GM18907 (cell line): ENCODE measurements around the gene FEN1.

ENCODE experiments used
- ATAC-seq: cut with Tn5 transposase; IDR thresholded peaks from one replicate; pipeline ENCODE4 v1.9.1; 2021; ENCODE audit warnings: mild to moderate bottlenecking, moderate library complexity; ENCODE audit not compliant: unreplicated experiment

Gene FEN1

GRCh38 chr11:61774411-61774810, 18.3 kb upstream of the FEN1 start:
- no peak for ATAC-seq

GRCh38 chr11:61775106-61775505, 17.6 kb upstream of the FEN1 start:
- ATAC-seq = no peak

DNA sequence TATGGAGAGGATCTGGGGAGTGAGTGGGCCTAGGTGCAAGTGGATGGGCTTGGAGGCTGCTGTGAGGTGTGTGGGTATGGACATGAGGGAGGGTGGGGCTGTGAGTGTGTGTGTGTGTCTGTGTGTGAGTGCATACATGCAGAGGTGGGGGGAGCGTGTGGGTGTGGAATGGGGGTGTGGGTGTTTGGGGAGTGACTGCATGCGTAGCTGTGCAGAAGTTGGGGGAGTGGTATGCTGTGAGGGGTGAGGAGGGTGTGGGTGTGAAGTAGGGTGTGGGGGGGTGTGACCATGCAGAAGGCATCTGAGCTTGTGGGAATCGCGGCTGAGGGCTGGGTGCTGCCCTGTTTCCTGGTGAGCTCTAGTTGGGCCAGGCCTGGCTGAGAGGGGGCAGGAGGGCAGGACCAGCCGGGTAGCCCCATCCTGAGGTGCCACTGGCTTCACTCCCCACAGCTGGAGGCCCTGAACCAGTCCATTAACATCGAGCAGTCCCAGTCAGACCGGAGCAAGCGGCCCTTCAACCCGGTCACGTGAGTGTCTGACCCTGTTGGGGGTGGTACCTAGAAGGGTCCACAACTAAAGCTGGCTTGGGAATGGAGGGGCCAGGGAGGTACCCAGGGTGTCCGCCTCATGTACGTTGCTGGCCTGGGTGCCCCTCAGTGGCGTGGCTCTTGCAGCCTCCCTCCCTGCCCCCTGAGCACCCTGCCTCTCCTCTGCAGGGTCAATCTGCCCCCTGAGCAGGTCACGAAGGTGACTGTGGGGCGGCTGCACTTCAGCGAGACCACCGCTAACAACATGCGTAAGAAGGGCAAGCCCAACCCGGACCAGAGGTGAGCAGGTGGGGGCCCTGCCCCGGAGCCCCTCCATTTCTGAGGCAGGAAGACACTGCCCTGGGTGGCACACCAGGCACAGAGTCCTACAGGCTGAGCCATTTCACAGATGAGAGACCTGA, 16.8 kb upstream of the FEN1 start:
- ATAC-seq = no peak

DNA sequence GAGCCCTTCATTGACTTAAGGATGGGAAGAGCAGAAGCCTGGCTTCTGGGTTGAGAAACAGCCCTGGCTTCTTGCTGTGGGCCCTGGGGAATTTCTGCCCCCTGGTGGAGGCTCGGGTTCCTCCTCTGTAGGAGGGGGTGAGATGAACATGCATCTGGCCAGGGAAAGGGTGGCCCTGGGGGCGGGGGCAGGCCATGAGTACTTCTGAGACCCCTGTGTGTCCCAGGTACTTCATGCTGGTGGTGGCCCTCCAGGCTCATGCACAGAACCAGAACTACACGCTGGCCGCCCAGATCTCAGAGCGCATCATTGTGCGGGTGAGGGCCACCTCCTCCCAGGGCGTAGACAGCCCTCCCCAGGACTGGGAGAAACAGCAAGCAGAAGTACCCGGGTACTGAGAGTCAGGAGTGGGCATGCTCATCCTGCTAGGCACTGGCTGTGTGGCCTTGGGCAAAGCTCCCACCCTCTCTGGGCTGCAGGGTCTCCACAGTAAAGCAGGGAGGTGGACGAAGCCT, 16.1 kb upstream of the FEN1 start:
- no peak for ATAC-seq

DNA sequence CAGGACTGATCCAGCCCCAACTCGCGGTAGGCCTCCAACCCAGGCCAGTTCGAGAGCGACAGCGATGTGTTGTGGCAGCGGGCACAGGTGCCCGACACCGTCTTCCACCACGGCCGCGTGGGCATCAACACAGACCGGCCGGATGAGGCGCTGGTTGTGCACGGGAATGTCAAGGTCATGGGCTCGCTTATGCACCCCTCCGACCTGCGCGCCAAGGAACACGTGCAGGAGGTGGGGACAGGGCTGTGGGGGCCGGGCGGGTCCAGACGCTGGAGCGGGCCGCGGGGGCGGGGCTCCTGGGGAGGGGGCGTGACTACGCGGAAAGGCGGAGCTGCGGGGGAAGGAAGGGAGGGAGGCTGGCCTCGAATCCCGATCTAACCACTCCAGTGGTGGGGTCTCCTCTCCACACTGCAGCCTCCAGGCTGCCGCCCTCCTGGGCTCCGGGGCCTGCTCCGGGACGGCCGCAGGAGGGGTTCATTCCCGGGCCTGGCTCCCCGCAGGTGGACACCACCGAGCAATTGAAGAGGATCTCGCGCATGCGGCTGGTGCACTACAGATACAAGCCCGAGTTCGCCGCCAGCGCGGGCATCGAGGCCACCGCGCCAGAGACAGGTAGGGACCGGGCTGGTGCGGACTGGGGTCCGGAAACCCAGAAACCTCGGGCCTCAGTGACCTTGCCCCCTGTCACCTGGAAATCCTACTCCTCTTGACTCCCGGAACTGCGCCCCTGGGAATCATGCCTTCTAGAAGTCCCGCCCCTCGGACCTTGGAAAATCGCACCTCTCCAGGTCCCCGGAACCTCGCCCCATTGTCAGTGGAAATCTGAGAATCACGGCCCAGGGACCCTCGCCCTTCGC, 15.2 kb upstream of the FEN1 start:
- no peak for ATAC-seq

GRCh38 chr11:61778357-61778886, 14.3 kb upstream of the FEN1 start:
- no peak for ATAC-seq

DNA sequence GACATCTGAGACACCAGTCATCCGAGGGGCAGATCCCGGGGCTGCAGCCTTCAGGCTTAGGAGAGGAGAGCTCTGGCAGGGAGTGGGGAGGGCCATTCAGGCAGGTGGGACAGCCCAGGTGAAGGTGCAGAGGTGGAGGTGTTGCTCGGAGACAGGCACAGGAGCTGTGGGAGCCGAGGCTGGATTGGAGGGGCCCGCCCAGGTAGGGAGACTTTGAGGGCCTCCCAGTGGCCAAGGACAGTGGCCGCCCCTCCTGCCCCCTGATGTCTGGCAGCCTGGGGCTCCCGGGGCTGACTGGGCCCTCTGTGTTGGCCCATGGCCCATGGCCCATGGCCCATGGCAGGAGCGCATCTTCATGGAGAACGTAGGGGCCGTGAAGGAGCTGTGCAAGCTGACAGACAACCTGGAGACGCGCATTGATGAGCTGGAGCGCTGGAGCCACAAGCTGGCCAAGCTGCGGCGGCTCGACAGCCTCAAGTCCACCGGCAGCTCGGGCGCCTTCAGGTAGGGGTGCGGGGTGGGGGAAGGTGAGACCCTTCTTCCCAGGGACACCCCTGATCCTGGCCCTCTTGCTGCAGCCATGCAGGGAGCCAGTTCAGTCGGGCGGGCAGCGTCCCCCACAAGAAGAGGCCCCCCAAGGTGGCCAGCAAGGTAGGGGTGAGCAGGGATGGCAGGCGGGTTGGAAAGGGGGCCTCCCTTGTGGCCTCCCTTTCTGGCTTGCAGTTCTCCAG, 13.6 kb upstream of the FEN1 start:
- ATAC-seq = no peak

DNA sequence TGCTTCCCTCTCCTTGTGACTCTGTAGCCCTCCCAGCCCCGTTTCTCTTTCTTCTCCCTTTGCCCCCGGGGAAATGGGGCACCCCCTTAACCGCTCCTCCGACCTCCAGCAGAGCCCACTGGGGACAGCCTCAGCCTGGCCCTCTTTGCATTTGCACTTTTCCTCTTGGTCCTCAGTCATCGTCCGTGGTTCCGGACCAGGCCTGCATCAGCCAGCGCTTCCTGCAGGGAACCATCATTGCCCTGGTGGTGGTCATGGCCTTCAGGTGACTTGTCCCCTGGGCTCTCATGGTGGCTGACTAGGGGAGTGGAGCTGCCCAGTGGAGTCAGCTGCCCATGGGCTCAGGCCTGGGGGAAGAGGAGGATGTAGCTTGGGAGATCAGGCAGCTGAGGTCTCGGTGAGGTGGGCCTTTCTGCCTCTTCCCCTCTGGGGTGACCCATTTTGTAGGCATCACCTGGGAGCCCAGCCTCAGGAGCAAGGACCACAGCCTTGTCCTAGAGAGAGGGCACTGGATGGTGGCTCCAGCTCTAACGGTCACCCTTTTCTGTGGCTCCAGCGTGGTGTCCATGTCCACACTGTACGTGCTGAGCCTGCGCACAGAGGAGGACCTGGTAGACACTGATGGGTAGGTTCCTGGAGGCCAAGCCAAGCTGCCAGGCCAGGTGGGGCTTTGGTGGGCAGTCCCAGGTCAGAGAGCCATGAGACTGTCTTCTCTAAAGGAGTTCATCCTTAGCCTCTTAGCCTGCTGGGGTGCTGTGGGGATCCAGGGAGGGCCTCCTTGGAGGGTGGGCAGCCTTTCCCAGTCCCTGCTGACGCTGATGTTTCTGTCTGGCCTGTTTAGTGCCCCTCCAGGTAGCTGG, 12.8 kb upstream of the FEN1 start:
- no peak for ATAC-seq

DNA sequence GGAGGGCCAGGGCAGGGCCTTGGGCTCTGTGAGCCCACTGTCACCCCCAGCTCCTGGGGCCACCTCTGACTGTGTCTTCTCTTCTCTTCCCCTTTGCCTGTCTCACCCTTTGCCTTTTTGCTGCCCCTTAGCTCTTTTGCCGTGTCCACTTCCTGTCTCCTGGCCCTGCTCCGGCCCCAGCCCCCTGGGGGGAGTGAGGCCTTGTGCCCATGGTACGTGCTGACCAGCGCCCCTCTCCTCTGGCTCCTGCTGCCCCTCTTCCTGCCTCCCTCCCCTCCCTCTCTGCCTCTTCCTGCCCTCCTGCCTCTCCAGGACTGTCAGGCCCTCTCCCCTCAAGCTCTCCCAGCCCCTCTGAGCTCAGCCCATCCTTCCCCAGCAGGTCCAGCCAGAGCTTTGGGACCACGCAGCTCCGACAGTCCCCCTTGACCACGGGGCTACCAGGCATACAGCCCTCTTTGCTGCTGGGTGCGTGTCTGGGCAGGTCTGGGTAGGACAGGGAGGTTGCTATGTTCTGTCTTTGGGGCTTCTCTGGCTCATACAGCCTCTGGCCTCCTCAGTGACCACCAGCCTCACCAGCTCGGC, 12.0 kb upstream of the FEN1 start:
- no peak for ATAC-seq

- ATAC-seq = no peak
Observed at GRCh38 chr11:61781585-61781984, 11.1 kb upstream of the FEN1 start.

DNA sequence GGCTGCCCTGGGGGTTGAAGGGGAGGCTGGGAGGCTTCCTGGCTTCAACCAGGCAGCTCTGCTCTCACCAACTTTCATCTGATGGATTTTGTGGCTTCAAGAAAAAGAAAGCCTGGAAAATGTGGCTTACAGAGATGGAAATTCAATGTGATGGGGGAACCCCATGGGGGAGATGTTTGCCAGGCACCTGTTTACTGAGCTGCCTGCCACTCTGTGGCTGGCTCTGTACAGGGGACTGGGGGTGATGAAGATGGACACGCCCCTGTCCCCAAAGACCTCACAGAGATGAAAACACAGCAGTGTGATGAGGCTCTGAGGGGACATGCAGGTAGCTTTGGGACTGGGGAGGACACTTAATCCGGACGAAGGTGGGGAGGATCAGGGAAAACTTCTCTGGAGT, 10.4 kb upstream of the FEN1 start:
- ATAC-seq = no peak

DNA sequence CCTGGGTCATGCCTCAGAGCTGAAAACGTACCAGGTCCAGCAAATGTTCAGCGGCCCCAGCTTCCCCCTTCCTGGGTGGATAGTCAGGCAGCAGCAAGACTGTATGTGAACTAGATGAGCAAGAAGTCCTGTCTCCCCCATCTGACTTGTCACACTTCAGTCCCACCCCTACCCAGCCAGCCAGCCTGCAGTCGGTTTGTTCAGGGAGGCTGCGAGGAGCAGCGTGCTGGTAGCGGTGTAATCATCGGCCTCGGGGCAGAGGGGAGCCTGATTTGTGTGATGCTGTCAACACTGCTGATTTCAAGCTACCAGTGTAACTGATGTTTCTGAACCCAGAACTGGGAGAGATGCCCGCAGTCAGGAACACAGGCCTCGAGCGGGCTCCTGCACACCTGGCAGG, 9.9 kb upstream of the FEN1 start:
- ATAC-seq = no peak

DNA sequence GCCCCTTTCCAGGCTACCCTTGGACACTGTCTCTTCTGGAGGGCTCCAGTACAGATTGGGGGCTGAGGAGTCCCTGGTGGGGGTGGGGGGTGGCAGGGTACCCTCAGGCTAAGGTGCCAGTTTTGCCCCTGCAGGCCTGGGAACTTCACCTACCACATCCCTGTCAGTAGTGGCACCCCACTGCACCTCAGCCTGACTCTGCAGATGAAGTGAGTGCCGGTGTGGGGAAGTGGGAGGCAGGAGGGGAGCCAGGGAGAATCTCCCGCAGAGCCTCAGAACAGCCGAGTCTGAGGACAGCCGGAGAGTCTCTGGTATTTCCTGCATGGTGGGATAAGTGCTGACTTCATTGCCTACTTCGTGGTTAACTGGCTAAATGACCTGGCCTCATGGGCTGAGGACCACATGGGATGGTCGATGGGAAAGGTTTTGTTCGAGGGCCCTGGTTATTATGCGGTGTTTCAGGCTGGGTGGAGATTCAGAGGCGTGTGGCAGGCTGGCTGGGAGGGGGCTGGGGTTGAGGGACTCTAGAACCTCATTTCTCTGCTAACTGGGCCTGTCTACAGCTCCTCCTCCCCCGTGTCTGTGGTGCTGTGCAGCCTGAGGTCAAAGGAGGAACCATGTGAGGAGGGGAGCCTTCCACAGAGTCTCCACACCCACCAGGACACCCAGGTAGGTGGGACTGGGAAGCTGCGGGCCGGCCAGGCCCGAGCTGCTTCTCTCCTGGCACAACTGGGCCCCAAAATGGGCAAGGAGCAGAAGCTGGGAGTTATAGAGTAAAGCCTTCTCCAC, 8.8 kb upstream of the FEN1 start:
- ATAC-seq = no peak

DNA sequence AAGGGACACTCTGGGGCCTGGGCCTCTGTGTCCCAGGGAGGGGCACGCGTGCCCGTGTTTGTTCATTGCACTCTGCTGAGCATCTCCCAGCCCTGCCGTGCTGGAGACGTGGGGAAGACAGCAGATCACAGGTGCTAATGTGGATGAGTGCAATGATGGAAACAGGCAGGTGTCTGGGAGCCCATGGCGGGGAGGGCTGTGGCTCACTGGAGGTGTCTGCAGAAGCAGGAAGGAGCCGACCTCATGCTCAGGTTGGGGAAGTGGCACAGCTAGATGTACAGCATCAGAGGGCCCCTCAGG, 8.3 kb upstream of the FEN1 start:
- ATAC-seq = no peak

DNA sequence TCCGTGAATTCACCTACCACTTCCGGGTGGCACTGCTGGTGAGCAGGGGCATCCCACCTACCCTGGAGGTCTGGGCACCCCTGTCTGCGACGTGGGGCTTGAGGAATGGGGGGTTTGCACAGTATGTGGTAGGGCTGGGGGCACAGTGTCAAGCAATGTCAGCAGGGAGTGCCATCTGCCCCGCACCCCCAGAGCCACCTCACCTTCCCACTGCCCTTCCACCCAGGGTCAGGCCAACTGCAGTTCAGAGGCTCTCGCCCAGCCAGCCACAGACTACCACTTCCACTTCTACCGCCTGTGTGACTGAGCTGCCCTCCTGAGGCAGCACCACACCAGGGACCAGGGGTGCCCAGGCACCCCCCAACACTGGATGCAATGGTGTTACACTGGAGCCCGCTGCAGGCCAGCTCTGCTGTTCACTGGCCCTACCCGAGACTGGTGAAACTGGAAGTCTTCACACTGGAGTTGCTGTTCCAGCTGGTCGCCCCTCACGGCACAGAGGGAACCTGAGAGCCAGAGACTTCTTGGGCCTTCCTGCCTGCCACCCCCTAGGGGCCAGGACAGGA, 6.8 kb upstream of the FEN1 start:
- no peak for ATAC-seq

GRCh38 chr11:61787928-61788491, 4.7 kb upstream of the FEN1 start:
- no peak for ATAC-seq

GRCh38 chr11:61791737-61792309, 888 bp upstream of the FEN1 start:
- ATAC-seq = peak; percentile 19
